KMS-11 (cell line): Measurements from ENCODE around the gene ARPC1A.
"Not testable (repeated sequence)": the region's sequence is repeated elsewhere in the genome, so short reads cannot be mapped to it uniquely, and the experiment has no call there.

Experiments
- H2AFZ ChIP-seq: fragments of 200-600 bp; sonication (generic); 2 replicates; pipeline ENCODE4 v1.6.1; 2016; ENCODE audit warnings: antibody characterized with exemption, mixed run types, low read depth
- H3K27ac ChIP-seq: fragments of 200-600 bp; sonication (generic); 2 replicates; pipeline ENCODE4 v1.6.1; 2016; ENCODE audit warnings: mild to moderate bottlenecking, mixed run types
- H3K27me3 ChIP-seq: fragments of 200-600 bp; sonication (generic); 2 replicates; pipeline ENCODE4 v1.6.1; 2017; ENCODE audit warnings: mild to moderate bottlenecking, low read depth, mixed run types, moderate library complexity; ENCODE audit not compliant: insufficient read depth
- H3K36me3 ChIP-seq: fragments of 200-600 bp; sonication (generic); 2 replicates; pipeline ENCODE4 v1.6.1; 2017; ENCODE audit warnings: mild to moderate bottlenecking, mixed run types; ENCODE audit not compliant: insufficient read depth
- H3K4me1 ChIP-seq: fragments of 200-600 bp; sonication (generic); 2 replicates; pipeline ENCODE4 v1.6.1; 2016; ENCODE audit warnings: mild to moderate bottlenecking, low read depth, mixed run types; ENCODE audit not compliant: poor library complexity, severe bottlenecking
- H3K4me2 ChIP-seq: fragments of 200-600 bp; sonication (generic); 2 replicates; pipeline ENCODE4 v1.7.0; 2016; ENCODE audit warnings: mild to moderate bottlenecking, mixed run types
- H3K4me3 ChIP-seq: fragments of 200-600 bp; sonication (generic); IDR thresholded peaks from 2 replicates; pipeline ENCODE4 v1.6.1; 2017; ENCODE audit warnings: low read depth, low read length, mixed read lengths; ENCODE audit not compliant: insufficient read depth
- H3K79me2 ChIP-seq: fragments of 200-600 bp; sonication (generic); 2 replicates; pipeline ENCODE4 v1.6.1; 2016; ENCODE audit warnings: low read depth, mixed run types; ENCODE audit not compliant: insufficient read depth
- H3K9ac ChIP-seq: fragments of 200-600 bp; sonication (generic); 2 replicates; pipeline ENCODE4 v1.6.1; 2016; ENCODE audit warnings: mild to moderate bottlenecking, mixed run types
- H4K20me1 ChIP-seq: fragments of 200-600 bp; sonication (generic); 2 replicates; pipeline ENCODE4 v1.6.1; 2016; ENCODE audit warnings: mild to moderate bottlenecking, mixed run types; ENCODE audit not compliant: insufficient read depth
- TF ChIP-seq, protein P1 (sequence below): fragments of 200-600 bp; sonication (generic); conservative IDR thresholded peaks from 2 replicates; pipeline ENCODE4 v1.6.1; 2017; ENCODE audit warnings: low read depth, mild to moderate bottlenecking, antibody characterized with exemption, low read length, moderate library complexity, mixed read lengths

Gene ARPC1A

DNA sequence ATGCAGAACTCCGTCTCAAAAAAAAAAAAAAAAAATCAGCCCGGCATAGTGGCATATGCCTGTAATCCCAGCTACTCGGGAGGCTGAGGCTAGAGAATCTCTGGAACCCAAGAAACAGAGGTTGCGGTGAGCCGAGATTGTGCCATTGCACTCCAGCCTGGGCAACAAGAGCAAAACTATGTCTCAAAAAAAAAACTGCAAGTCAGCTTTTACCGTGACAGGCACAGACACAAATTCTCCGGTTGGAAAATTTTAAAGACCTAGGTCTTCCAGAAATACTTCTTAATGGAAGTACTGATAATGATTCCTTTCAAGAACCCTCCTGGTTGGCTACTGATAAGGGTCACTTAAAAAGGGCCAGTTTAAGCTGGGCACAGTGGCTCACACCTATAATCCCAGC, 29.4 kb downstream of the ARPC1A start:
- Histone ChIP-seq H4K20me1 (no peaks in the 10 kb centered on the region), H2AFZ (no peak overlapping the region), H3K4me2 (no peak overlapping the region), H3K4me3 (no peak overlapping the region), H3K79me2 (no peaks in the 10 kb centered on the region), H3K36me3 (peaks cover 14% of the 10 kb centered on the region; the same call in 1 of the 2 replicates), H3K4me1 (no peaks in the 10 kb centered on the region), H3K27ac (no peak overlapping the region), H3K27me3 (no peaks in the 10 kb centered on the region), H3K9ac (no peak overlapping the region)
- TF ChIP-seq, protein P1, sequence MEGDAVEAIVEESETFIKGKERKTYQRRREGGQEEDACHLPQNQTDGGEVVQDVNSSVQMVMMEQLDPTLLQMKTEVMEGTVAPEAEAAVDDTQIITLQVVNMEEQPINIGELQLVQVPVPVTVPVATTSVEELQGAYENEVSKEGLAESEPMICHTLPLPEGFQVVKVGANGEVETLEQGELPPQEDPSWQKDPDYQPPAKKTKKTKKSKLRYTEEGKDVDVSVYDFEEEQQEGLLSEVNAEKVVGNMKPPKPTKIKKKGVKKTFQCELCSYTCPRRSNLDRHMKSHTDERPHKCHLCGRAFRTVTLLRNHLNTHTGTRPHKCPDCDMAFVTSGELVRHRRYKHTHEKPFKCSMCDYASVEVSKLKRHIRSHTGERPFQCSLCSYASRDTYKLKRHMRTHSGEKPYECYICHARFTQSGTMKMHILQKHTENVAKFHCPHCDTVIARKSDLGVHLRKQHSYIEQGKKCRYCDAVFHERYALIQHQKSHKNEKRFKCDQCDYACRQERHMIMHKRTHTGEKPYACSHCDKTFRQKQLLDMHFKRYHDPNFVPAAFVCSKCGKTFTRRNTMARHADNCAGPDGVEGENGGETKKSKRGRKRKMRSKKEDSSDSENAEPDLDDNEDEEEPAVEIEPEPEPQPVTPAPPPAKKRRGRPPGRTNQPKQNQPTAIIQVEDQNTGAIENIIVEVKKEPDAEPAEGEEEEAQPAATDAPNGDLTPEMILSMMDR = no peak

DNA sequence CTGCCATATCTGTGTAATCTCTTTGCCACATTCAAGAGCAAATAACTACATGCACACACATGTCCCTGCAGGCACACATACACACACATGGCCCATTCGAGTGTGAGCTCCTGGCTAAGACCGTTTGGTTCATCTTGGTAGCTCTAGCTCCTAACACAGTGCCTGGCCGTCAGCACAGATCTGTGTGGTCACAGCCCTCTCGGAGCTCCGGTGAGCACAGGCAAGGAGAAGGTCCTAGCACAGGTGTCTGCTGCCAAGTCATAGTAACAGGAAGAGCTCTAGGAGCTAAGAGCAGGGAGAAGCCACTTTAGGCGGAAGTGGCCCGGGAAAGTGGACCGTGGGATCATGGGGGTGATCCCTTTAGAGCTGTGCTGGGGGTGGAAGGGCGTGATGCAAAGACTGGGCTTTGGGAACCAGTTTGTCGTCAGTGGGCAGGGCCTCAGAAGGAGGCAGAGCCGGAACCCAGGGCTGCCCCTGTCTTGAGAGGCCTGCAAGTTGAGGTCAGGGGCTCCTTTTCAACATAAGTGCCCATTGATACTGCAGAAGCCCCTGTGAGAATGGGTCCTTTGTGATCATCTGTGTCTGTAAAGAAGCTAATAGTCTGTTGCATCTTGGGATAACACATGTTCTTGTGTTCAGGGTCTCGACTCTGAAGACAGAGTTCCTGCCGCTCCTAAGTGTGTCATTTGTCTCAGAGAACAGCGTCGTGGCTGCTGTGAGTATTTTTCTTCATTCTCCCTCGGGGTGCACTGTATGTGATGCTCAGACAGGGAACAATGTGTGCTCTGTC, 32.2 kb downstream of the ARPC1A start:
- H3K36me3 ChIP-seq = peaks cover 5% of the 10 kb centered on the region; the same call in 1 of the 2 replicates
- H2AFZ ChIP-seq = no peak overlapping the region
- H3K4me2 ChIP-seq = no peak overlapping the region
- no peak overlapping the region for H3K27ac ChIP-seq
- H4K20me1 ChIP-seq = no peaks in the 10 kb centered on the region
- H3K4me1 ChIP-seq = no peaks in the 10 kb centered on the region
- TF ChIP-seq, protein P1 = no peak
- no peak overlapping the region for H3K9ac ChIP-seq
- H3K27me3 ChIP-seq = no peaks in the 10 kb centered on the region
- H3K4me3 ChIP-seq = no peak overlapping the region
- no peaks in the 10 kb centered on the region for H3K79me2 ChIP-seq

GRCh38 chr7:99358521-99358920, 32.8 kb downstream of the ARPC1A start:
- not testable (repeated sequence) for H3K4me2 ChIP-seq, H3K4me1 ChIP-seq, H3K4me3 ChIP-seq, H3K36me3 ChIP-seq, H3K9ac ChIP-seq, H4K20me1 ChIP-seq, H3K27ac ChIP-seq, H2AFZ ChIP-seq, H3K79me2 ChIP-seq, H3K27me3 ChIP-seq

DNA sequence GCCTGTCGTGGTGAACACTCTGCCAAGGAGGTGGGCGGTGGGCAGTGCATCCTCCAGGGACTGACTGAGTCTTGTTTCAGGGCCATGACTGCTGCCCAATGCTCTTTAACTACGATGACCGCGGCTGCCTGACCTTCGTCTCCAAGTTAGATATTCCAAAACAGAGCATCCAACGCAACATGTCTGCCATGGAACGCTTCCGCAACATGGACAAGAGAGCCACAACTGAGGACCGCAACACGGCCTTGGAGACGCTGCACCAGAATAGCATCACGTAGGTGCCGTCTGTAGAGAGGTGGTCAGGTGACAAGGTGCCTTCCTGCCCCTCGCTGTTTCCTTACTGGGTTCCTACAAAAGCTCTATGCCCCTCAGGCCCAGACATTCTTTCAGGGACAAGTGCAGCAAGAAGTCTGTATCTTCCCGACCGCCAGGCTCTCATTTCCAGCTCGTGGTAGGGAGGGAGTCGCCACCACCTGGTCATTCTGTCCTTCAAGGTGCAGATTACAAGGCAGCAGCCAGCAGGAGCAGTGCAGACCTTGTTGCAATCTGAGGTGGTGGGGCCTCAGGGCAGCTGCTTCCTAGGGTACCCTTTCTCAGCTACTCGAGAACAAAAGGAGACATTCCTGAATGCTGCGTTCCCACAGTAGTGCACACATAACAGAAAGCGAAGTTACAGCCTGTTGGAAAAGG, 33.9 kb downstream of the ARPC1A start:
- no peaks in the 10 kb centered on the region for H4K20me1 ChIP-seq
- TF ChIP-seq, protein P1 = no peak
- no peaks in the 10 kb centered on the region for H3K79me2 ChIP-seq
- no peak overlapping the region for H3K9ac ChIP-seq
- H3K27ac ChIP-seq = no peak overlapping the region
- no peak overlapping the region for H2AFZ ChIP-seq
- H3K4me3 ChIP-seq = no peak overlapping the region
- no peaks in the 10 kb centered on the region for H3K27me3 ChIP-seq
- H3K4me1 ChIP-seq = no peaks in the 10 kb centered on the region
- H3K36me3 ChIP-seq = peaks cover 12% of the 10 kb centered on the region; the same call in 1 of the 2 replicates
- H3K4me2 ChIP-seq = no peak overlapping the region

DNA sequence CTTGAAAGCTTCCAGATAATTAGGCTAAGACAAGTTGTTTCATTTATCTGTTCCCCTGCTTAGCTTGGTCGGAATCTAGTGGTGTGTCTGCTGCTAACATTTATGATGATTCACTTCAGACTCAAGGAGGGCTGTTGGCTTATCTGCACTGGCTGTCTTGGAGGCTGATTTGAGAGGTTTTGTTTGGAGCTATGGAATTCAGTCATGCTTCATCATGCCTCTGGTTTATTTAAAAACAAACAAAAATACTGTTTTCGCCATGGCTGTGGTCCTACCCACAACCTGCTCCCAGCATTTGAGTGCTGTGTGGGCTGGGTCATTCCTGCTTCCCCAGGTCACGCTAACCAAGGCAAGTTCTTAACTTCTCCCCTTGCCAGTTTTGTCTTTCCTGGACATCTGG, 37.1 kb downstream of the ARPC1A start:
- Histone ChIP-seq H3K4me3 (no peak overlapping the region), H3K79me2 (no peaks in the 10 kb centered on the region), H2AFZ (no peak overlapping the region), H3K9ac (no peak overlapping the region), H3K4me1 (no peaks in the 10 kb centered on the region), H3K27me3 (no peaks in the 10 kb centered on the region), H3K36me3 (peaks cover 12% of the 10 kb centered on the region; the same call in 1 of the 2 replicates), H3K4me2 (no peak overlapping the region), H4K20me1 (no peaks in the 10 kb centered on the region), H3K27ac (no peak overlapping the region)
- TF ChIP-seq, protein P1 = no peak
